ENCODE measurements around the gene LRTM1.

The LRTM1 gene

DNA sequence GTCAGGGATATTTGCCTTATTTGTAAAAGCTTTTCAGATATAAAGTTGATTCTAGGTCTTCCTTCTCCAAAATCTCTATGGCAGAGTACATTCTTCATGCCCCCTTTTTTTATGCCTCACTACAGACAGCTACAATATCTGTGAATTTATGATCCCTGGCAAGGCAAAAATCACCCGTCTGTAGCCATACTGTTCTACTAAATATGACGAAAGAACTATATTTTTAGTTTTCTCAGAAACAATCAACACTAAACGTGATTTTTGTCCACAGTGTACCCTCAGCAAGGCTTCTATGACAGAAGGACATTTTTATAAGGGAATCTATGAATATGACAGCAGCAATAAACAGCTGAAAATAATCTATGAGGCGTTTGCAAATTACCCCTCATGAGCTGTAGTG lies 12.7 kb downstream of the LRTM1 start:
- Histone ChIP-seq H3K36me3 (ENCODE audit: control insufficient read depth, insufficient read depth, low read length) (peaks cover 6% of the 10 kb centered on the region; the same call in 1 of the 2 replicates), H3K27me3 (ENCODE audit: control insufficient read depth, insufficient read depth, low read length) (no peaks in the 10 kb centered on the region), H3K9ac (ENCODE audit: low read length) (no peak overlapping the region), H3K4me1 (ENCODE audit: control insufficient read depth, insufficient read depth, low read length) (no peaks in the 10 kb centered on the region), H3K27ac (ENCODE audit: low read depth, low read length) (no peak overlapping the region), H3K9me3 (ENCODE audit: control insufficient read depth, insufficient read depth, low read depth, low read length) (peaks cover 12% of the 10 kb centered on the region), H3K4me3 (ENCODE audit: low read depth, low read length) (no peak overlapping the region)

GRCh38 chr3:54914180-54914579 lies 13.7 kb downstream of the LRTM1 start:
- H3K27me3 ChIP-seq (ENCODE audit: control insufficient read depth, insufficient read depth, low read length): no peaks in the 10 kb centered on the region
- no peaks in the 10 kb centered on the region for H3K4me1 ChIP-seq (ENCODE audit: control insufficient read depth, insufficient read depth, low read length)
- peaks cover 6% of the 10 kb centered on the region; the same call in 1 of the 2 replicates for H3K36me3 ChIP-seq (ENCODE audit: control insufficient read depth, insufficient read depth, low read length)
- H3K9ac ChIP-seq (ENCODE audit: low read length): no peak overlapping the region
- no peak overlapping the region for H3K27ac ChIP-seq (ENCODE audit: low read depth, low read length)
- peaks cover 12% of the 10 kb centered on the region for H3K9me3 ChIP-seq (ENCODE audit: control insufficient read depth, insufficient read depth, low read depth, low read length)
- no peak overlapping the region for H3K4me3 ChIP-seq (ENCODE audit: low read depth, low read length)

- H3K4me3 ChIP-seq (ENCODE audit: low read depth, low read length): no peak overlapping the region
- peaks cover 12% of the 10 kb centered on the region for H3K9me3 ChIP-seq (ENCODE audit: control insufficient read depth, insufficient read depth, low read depth, low read length)
- no peak overlapping the region for H3K9ac ChIP-seq (ENCODE audit: low read length)
These were observed 18.7 kb downstream of the LRTM1 start for GRCh38 chr3:54909191-54909590.

DNA sequence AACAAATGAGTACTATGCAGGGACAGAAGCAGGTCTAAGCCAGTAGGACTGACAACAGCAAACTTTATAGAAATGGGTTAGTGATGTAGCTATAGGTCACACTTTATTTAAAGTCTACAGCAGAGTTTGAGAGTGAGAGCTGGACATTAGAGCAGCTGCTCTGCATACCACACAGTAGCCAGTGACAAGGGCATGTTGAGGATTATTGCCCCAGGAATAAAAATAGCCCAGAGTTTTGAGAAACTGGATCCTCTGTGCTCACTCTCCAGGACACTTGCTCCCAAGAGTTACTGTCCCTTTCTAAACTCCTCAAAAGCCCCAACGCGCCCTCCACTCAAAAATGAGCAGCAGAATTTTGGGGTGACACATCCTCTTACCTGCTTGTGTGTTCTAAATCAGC lies 21.1 kb downstream of the LRTM1 start:
- Histone ChIP-seq H3K9me3 (ENCODE audit: control insufficient read depth, insufficient read depth, low read depth, low read length) (peaks cover 5% of the 10 kb centered on the region), H3K4me1 (ENCODE audit: control insufficient read depth, insufficient read depth, low read length) (no peaks in the 10 kb centered on the region), H3K27ac (ENCODE audit: low read depth, low read length) (no peak overlapping the region), H3K36me3 (ENCODE audit: control insufficient read depth, insufficient read depth, low read length) (0 out of 2 replicates have a peak, but pooled peaks cover under 1% of the 10 kb centered on the region), H3K4me3 (ENCODE audit: low read depth, low read length) (no peak overlapping the region), H3K9ac (ENCODE audit: low read length) (no peak overlapping the region), H3K27me3 (ENCODE audit: control insufficient read depth, insufficient read depth, low read length) (no peaks in the 10 kb centered on the region)

More at GRCh38 chr3:54909191-54909590, 18.7 kb downstream of the LRTM1 start:
- H3K4me1 ChIP-seq (ENCODE audit: control insufficient read depth, insufficient read depth, low read length): no peaks in the 10 kb centered on the region
- H3K27me3 ChIP-seq (ENCODE audit: control insufficient read depth, insufficient read depth, low read length): no peaks in the 10 kb centered on the region
- H3K36me3 ChIP-seq (ENCODE audit: control insufficient read depth, insufficient read depth, low read length): peaks cover 6% of the 10 kb centered on the region; the same call in 1 of the 2 replicates
- H3K27ac ChIP-seq (ENCODE audit: low read depth, low read length): no peak overlapping the region

- no peaks in the 10 kb centered on the region for H3K36me3 ChIP-seq (ENCODE audit: control insufficient read depth, insufficient read depth, low read length)
- no peaks in the 10 kb centered on the region for H3K9me3 ChIP-seq (ENCODE audit: control insufficient read depth, insufficient read depth, low read depth, low read length)
- no peak overlapping the region for H3K4me3 ChIP-seq (ENCODE audit: low read depth, low read length)
- H3K27me3 ChIP-seq (ENCODE audit: control insufficient read depth, insufficient read depth, low read length): no peaks in the 10 kb centered on the region
- H3K4me1 ChIP-seq (ENCODE audit: control insufficient read depth, insufficient read depth, low read length): no peaks in the 10 kb centered on the region
- H3K27ac ChIP-seq (ENCODE audit: low read depth, low read length): no peak overlapping the region
- H3K9ac ChIP-seq (ENCODE audit: low read length): no peak overlapping the region
These were observed 21.9 kb downstream of the LRTM1 start for GRCh38 chr3:54905920-54906319.

GRCh38 chr3:54905261-54905888 lies 22.5 kb downstream of the LRTM1 start:
- no peaks in the 10 kb centered on the region for H3K36me3 ChIP-seq (ENCODE audit: control insufficient read depth, insufficient read depth, low read length)
- H3K27me3 ChIP-seq (ENCODE audit: control insufficient read depth, insufficient read depth, low read length): no peaks in the 10 kb centered on the region
- H3K4me1 ChIP-seq (ENCODE audit: control insufficient read depth, insufficient read depth, low read length): no peaks in the 10 kb centered on the region
- no peak overlapping the region for H3K27ac ChIP-seq (ENCODE audit: low read depth, low read length)
- no peak overlapping the region for H3K4me3 ChIP-seq (ENCODE audit: low read depth, low read length)
- no peak overlapping the region for H3K9ac ChIP-seq (ENCODE audit: low read length)
- no peaks in the 10 kb centered on the region for H3K9me3 ChIP-seq (ENCODE audit: control insufficient read depth, insufficient read depth, low read depth, low read length)

GRCh38 chr3:54901906-54902685 lies 25.8 kb downstream of the LRTM1 start:
- Histone ChIP-seq H3K4me1 (ENCODE audit: control insufficient read depth, insufficient read depth, low read length) (no peaks in the 10 kb centered on the region), H3K9me3 (ENCODE audit: control insufficient read depth, insufficient read depth, low read depth, low read length) (no peaks in the 10 kb centered on the region)

GRCh38 chr3:54900838-54901591 lies 26.8 kb downstream of the LRTM1 start:
- H3K27ac ChIP-seq (ENCODE audit: low read depth, low read length): no peak overlapping the region
- no peaks in the 10 kb centered on the region for H3K36me3 ChIP-seq (ENCODE audit: control insufficient read depth, insufficient read depth, low read length)
- no peak overlapping the region for H3K4me3 ChIP-seq (ENCODE audit: low read depth, low read length)
- H3K9ac ChIP-seq (ENCODE audit: low read length): no peak overlapping the region
- no peaks in the 10 kb centered on the region for H3K4me1 ChIP-seq (ENCODE audit: control insufficient read depth, insufficient read depth, low read length)
- H3K9me3 ChIP-seq (ENCODE audit: control insufficient read depth, insufficient read depth, low read depth, low read length): no peaks in the 10 kb centered on the region
- no peaks in the 10 kb centered on the region for H3K27me3 ChIP-seq (ENCODE audit: control insufficient read depth, insufficient read depth, low read length)

More at GRCh38 chr3:54901906-54902685, 25.8 kb downstream of the LRTM1 start:
- H3K36me3 ChIP-seq (ENCODE audit: control insufficient read depth, insufficient read depth, low read length): no peaks in the 10 kb centered on the region
- H3K27me3 ChIP-seq (ENCODE audit: control insufficient read depth, insufficient read depth, low read length): no peaks in the 10 kb centered on the region
- H3K4me3 ChIP-seq (ENCODE audit: low read depth, low read length): no peak overlapping the region
- no peak overlapping the region for H3K9ac ChIP-seq (ENCODE audit: low read length)
- H3K27ac ChIP-seq (ENCODE audit: low read depth, low read length): no peak overlapping the region

GRCh38 chr3:54899273-54899672 lies 28.6 kb downstream of the LRTM1 start:
- Histone ChIP-seq H3K27me3 (ENCODE audit: control insufficient read depth, insufficient read depth, low read length) (no peaks in the 10 kb centered on the region), H3K9ac (ENCODE audit: low read length) (no peak overlapping the region), H3K36me3 (ENCODE audit: control insufficient read depth, insufficient read depth, low read length) (no peaks in the 10 kb centered on the region), H3K9me3 (ENCODE audit: control insufficient read depth, insufficient read depth, low read depth, low read length) (no peaks in the 10 kb centered on the region), H3K4me3 (ENCODE audit: low read depth, low read length) (no peak overlapping the region), H3K27ac (ENCODE audit: low read depth, low read length) (no peak overlapping the region), H3K4me1 (ENCODE audit: control insufficient read depth, insufficient read depth, low read length) (no peaks in the 10 kb centered on the region)

GRCh38 chr3:54897028-54897711 lies 30.7 kb downstream of the LRTM1 start:
- Histone ChIP-seq H3K9me3 (ENCODE audit: control insufficient read depth, insufficient read depth, low read depth, low read length) (no peaks in the 10 kb centered on the region), H3K36me3 (ENCODE audit: control insufficient read depth, insufficient read depth, low read length) (no peaks in the 10 kb centered on the region), H3K27me3 (ENCODE audit: control insufficient read depth, insufficient read depth, low read length) (no peaks in the 10 kb centered on the region), H3K9ac (ENCODE audit: low read length) (no peak overlapping the region), H3K27ac (ENCODE audit: low read depth, low read length) (no peak overlapping the region), H3K4me3 (ENCODE audit: low read depth, low read length) (no peak overlapping the region), H3K4me1 (ENCODE audit: control insufficient read depth, insufficient read depth, low read length) (peaks cover 6% of the 10 kb centered on the region)

All from HUES6 (cell line).